Liver (tissue), 9 donors: ENCODE data around the gene TRAT1. TPM values are rescaled to one million over a fixed set of nuclear protein-coding genes. Genes with fewer than 3 reads are reported as not detected.

Source experiments
- DNase-seq: peaks from one replicate; pipeline ENCODE4 v3.0.0-alpha.2; 2017; ENCODE audit warnings: low spot score
- H3K27ac ChIP-seq, 2 donors: one replicate each; pipeline ENCODE4 v1.7.0; 2013; ENCODE audit warnings: inconsistent platforms in 2 of 2, low read length in 2 of 2, control low read depth in 1 of 2, low read depth in 1 of 2, mild to moderate bottlenecking in 1 of 2
- H3K27me3 ChIP-seq, 4 donors: one replicate each; pipeline versions ENCODE4 v1.6.1 to v1.7.0; 2013; ENCODE audit warnings: low read length in 3 of 4, inconsistent platforms in 1 of 4, mild to moderate bottlenecking in 1 of 4, moderate library complexity in 1 of 4; ENCODE audit not compliant: control insufficient read depth in 4 of 4, insufficient read depth in 4 of 4
- H3K36me3 ChIP-seq, 4 donors: one replicate each; pipeline versions ENCODE4 v1.6.1 to v1.7.0; 2013; ENCODE audit warnings: low read length in 3 of 4, mild to moderate bottlenecking in 3 of 4, low read depth in 1 of 4, moderate library complexity in 1 of 4; ENCODE audit not compliant: control insufficient read depth in 4 of 4, insufficient read depth in 3 of 4
- H3K4me1 ChIP-seq, 4 donors: one replicate each; pipeline versions ENCODE4 v1.6.1 to v1.7.0; 2013; ENCODE audit warnings: low read length in 3 of 4, mild to moderate bottlenecking in 3 of 4, moderate library complexity in 1 of 4; ENCODE audit not compliant: control insufficient read depth in 4 of 4, insufficient read depth in 4 of 4
- H3K4me3 ChIP-seq, 3 donors: one replicate each; pipeline versions ENCODE4 v1.6.1 to v1.7.0; 2013; ENCODE audit warnings: low read length in 3 of 3, control low read depth in 1 of 3, low read depth in 1 of 3, mild to moderate bottlenecking in 1 of 3
- H3K9ac ChIP-seq, 2 donors: one replicate each; pipeline ENCODE4 v1.7.0; 2013; ENCODE audit warnings: low read length in 2 of 2, mild to moderate bottlenecking in 2 of 2, moderate library complexity in 2 of 2, control low read depth in 1 of 2, low read depth in 1 of 2
- H3K9me3 ChIP-seq, 4 donors: one replicate each; pipeline versions ENCODE4 v1.6.1 to v1.7.0; 2013; ENCODE audit warnings: low read length in 3 of 4; ENCODE audit not compliant: control insufficient read depth in 4 of 4
- CTCF ChIP-seq: fragments of 150-350 bp; IDR thresholded peaks from 2 replicates; pipeline ENCODE4 v1.5.1; 2017; ENCODE audit warnings: improper control_type of control experiment, low read depth, low read length; ENCODE audit not compliant: missing input control
- EGR1 ChIP-seq, 2 donors: IDR thresholded peaks; 2 replicates each; pipeline ENCODE4 v1.6.1; 2016 to 2018; ENCODE audit warnings: antibody characterized with exemption in 2 of 2, low read depth in 2 of 2
- FOXA2 ChIP-seq: IDR thresholded peaks from 2 replicates; pipeline ENCODE4 v1.6.1; 2016; ENCODE audit warnings: antibody characterized with exemption
- HNF4A ChIP-seq, 2 donors: conservative IDR thresholded peaks; 2 replicates each; pipeline ENCODE4 v1.6.1; 2016; ENCODE audit warnings: antibody characterized with exemption in 2 of 2, mild to moderate bottlenecking in 2 of 2
- JUND ChIP-seq, 2 donors: IDR thresholded peaks; 2 replicates each; pipeline ENCODE4 v1.6.1; 2016; ENCODE audit warnings: antibody characterized with exemption in 2 of 2
- MAX ChIP-seq: IDR thresholded peaks from 2 replicates; pipeline ENCODE4 v1.6.1; 2016; ENCODE audit warnings: antibody characterized with exemption
- NR2F2 ChIP-seq: IDR thresholded peaks from 2 replicates; pipeline ENCODE4 v1.6.1; 2016; ENCODE audit warnings: antibody characterized with exemption
- RAD21 ChIP-seq, 2 donors: IDR thresholded peaks; 2 replicates each; pipeline ENCODE4 v1.6.1; 2016; ENCODE audit warnings: antibody characterized with exemption in 2 of 2, mild to moderate bottlenecking in 2 of 2
- REST ChIP-seq: IDR thresholded peaks from 2 replicates; pipeline ENCODE4 v1.6.1; 2016; ENCODE audit warnings: antibody characterized with exemption, mild to moderate bottlenecking
- RXRA ChIP-seq, 2 donors: IDR thresholded peaks; 2 replicates each; pipeline ENCODE4 v1.6.1; 2017 to 2018; ENCODE audit warnings: antibody characterized with exemption in 2 of 2, mild to moderate bottlenecking in 1 of 2
- SP1 ChIP-seq: IDR thresholded peaks from 2 replicates; pipeline ENCODE4 v1.6.1; 2018; ENCODE audit warnings: antibody characterized with exemption, mild to moderate bottlenecking
- TAF1 ChIP-seq: conservative IDR thresholded peaks from 2 replicates; pipeline ENCODE4 v1.6.1; 2016; ENCODE audit warnings: antibody characterized with exemption, mild to moderate bottlenecking
- YY1 ChIP-seq: IDR thresholded peaks from 2 replicates; pipeline ENCODE4 v1.6.1; 2016; ENCODE audit warnings: antibody characterized with exemption, mild to moderate bottlenecking
- ZBTB33 ChIP-seq: IDR thresholded peaks from 2 replicates; pipeline ENCODE4 v1.6.1; 2016; ENCODE audit warnings: antibody characterized with exemption
- WGBS: extraction: QIAGEN DNeasy Blood & Tissue Kit; methylation state at CpG from one replicate; pipeline ENCODE4 v1.1.7; 2013; 5-methylcytosine and 5-hydroxymethylcytosine counted together
- polyA plus RNA-seq, 2 donors: library from polyadenylated mRNA; stranded (reverse) in 1 of 2; unstranded in 1 of 2; fragments of 200-250 nt in 1 of 2; fragments of >200 nt in 1 of 2; fragmentation: Nextera tagmentation in 1 of 2; extraction: Ambion mirVana in 1 of 2; gene quantifications; one replicate each; pipeline versions ENCODE4 v1.2.1 to v1.2.3, GENCODE V29; 2013 to 2015
- total RNA-seq, 2 donors: library from RNA; depleted of rRNA; stranded (reverse); fragments of >200 nt; gene quantifications; one replicate each; pipeline ENCODE4 v1.2.3, GENCODE V29; 2014
- donor health status: healthy.
- donor health status: healthy.
- donor health status: healthy.
- donor health status: healthy.
- donor health status: healthy.

TRAT1 gene
- total RNA-seq = under 1 TPM; 0.28 to 0.67 TPM
- polyA plus RNA-seq = under 1 TPM; 0.06 to 0.36 TPM

DNA sequence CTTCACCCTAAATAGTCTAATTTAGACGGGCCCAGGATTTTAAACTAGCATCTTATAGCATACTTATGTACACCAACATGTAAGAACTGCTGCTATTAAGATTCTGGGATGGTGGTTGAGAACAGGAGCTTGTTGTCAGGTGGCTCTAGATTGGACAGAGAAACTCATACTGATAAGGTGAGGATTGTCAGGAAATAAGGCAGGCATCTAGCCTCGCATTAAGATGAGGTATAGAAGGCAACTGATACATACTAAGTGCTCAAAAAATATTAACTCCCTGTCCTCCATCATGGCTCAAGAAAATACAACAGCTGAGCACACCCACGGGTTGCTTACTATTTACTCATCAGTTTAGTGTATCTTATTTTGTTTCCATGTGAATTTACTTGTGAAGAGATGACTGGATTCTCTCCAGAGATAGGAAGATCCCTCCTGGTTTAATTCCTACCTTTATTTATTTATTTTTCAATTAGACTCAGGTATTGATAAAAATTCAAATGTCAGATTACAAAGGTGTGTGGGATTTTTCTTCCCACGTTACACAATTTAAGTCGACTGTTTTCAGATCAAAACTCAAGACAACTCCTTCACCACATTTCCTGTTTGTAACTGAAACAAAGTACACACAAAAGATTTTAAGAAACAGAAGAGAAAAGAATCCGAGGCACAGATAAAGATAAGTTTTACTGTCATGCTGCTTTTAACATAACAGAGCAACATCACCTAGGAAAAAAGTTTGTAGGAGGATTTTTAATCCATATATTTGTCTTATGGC is at the start of gene TRAT1:
TRAT1 (plus strand) TSS at position 664 of the 775 bp plus-strand sequence. CDS start 142 bp downstream, outside the sequence.
- Histone ChIP-seq H3K4me3 (no peak within 1 kb of the TSS), H3K36me3 (no peaks in the 10 kb centered on the region), H3K9ac (peak within 1 kb of the TSS in 1 of 2 donors; percentile 18), H3K9me3 (no peaks in the 10 kb centered on the region), H3K27ac (no peak within 1 kb of the TSS), H3K27me3 (no peaks in the 10 kb centered on the region), H3K4me1 (no peaks in the 10 kb centered on the region)
- no peak for TF ChIP-seq EGR1 (IDR thresholded peaks at IDR 0.05; ENCODE audit: low read depth in 2 of 2)
- TF ChIP-seq NR2F2 = no peak
- no peak for TF ChIP-seq SP1
- TF ChIP-seq HNF4A (conservative IDR thresholded peaks at IDR 0.05) = no peak
- no peak for TF ChIP-seq REST
- 54% methylated on average over 6 of the region's 6 CpGs for WGBS
- no peak for DNase-seq

GRCh38 chr3:108775649-108776048 is 46.9 kb upstream of the TRAT1 start:
- DNase-seq = no peak
- H3K36me3 ChIP-seq = no peaks in the 10 kb centered on the region
- no peak overlapping the region for H3K4me3 ChIP-seq
- no peak for TF ChIP-seq YY1
- TF ChIP-seq EGR1 (IDR thresholded peaks at IDR 0.05; ENCODE audit: low read depth in 2 of 2) = no peak
- no peak for TF ChIP-seq REST
- no peak for TF ChIP-seq RAD21 (IDR thresholded peaks at IDR 0.05)
- TF ChIP-seq TAF1 = no peak
- no peak for TF ChIP-seq JUND (IDR thresholded peaks at IDR 0.05)
- TF ChIP-seq NR2F2 = no peak
- no peak for TF ChIP-seq ZBTB33
- no peak for TF ChIP-seq RXRA (IDR thresholded peaks at IDR 0.05)
- TF ChIP-seq CTCF = no peak
- TF ChIP-seq SP1 = no peak
- TF ChIP-seq FOXA2 = no peak
- TF ChIP-seq MAX = no peak
- TF ChIP-seq HNF4A (conservative IDR thresholded peaks at IDR 0.05) = no peak
- no peaks in the 10 kb centered on the region for H3K27me3 ChIP-seq
- no peaks in the 10 kb centered on the region for H3K4me1 ChIP-seq
- WGBS = 66% methylated on average over 1 of the region's 1 CpG
- no peak overlapping the region for H3K27ac ChIP-seq
- no peak overlapping the region for H3K9ac ChIP-seq
- H3K9me3 ChIP-seq = no peaks in the 10 kb centered on the region
